Activated naive CD8-positive, alpha-beta T cell treated with anti-CD3 and anti-CD28 coated beads, Interleukin-2, amount 10 ng/mL, durations not matched to agents 7 days and 5 days (primary cell): ENCODE results near the gene MTREX. TPM values are rescaled to one million over a fixed set of nuclear protein-coding genes. Genes with fewer than 3 reads are reported as not detected.

ENCODE experiments used
- ATAC-seq: fragments of 150-1000 bp; cut with Tn5 transposase; one replicate; pipeline ENCODE4 v1.10.0; 2021; ENCODE audit warnings: low read depth, moderate library complexity
- POLR2A ChIA-PET: fragments of 350-600 bp; sonication (Branson Sonifier 250); formaldehyde crosslinking; loops from one replicate; lab custom pipeline; 2021; ENCODE audit warnings: antibody characterized with exemption; lab: Charles Lee
- DNase-seq: peaks from one replicate; pipeline ENCODE4 v3.0.0; 2021
- H3K27ac Mint-ChIP-seq: one replicate; pipeline ENCODE4 v1.8.0; 2022; ENCODE audit warnings: mild to moderate bottlenecking, mixed read lengths
- H3K27me3 Mint-ChIP-seq: one replicate; pipeline ENCODE4 v1.8.0; 2022; ENCODE audit warnings: mild to moderate bottlenecking, moderate library complexity, mixed read lengths
- H3K36me3 Mint-ChIP-seq: one replicate; pipeline ENCODE4 v1.8.0; 2021; ENCODE audit warnings: mild to moderate bottlenecking, mixed read lengths
- H3K4me1 Mint-ChIP-seq: one replicate; pipeline ENCODE4 v1.8.0; 2021; ENCODE audit warnings: mixed read lengths
- H3K4me3 Mint-ChIP-seq: one replicate; pipeline ENCODE4 v1.8.0; 2022; ENCODE audit warnings: mild to moderate bottlenecking, moderate library complexity, mixed read lengths
- H3K9me3 Mint-ChIP-seq: one replicate; pipeline ENCODE4 v1.8.0; 2021; ENCODE audit warnings: mixed read lengths
- total RNA-seq, 2 experiments: library from RNA; stranded (reverse); gene quantifications; one replicate each; pipeline ENCODE4 v1.2.3, GENCODE V29; 2021

Gene MTREX
- total RNA-seq, 2 experiments from 2014 or later = 69.9 to 72.3 TPM

GRCh38 chr5:55338092-55338613 is 30.4 kb downstream of the MTREX start:
- Mint-ChIP-seq H3K4me1 (peaks cover 14% of the 10 kb centered on the region), H3K4me3 (peak overlapping the region; percentile 60), H3K27me3 (no peaks in the 10 kb centered on the region), H3K9me3 (no peaks in the 10 kb centered on the region), H3K27ac (peak overlapping the region; percentile 56), H3K36me3 (peaks cover 21% of the 10 kb centered on the region)
- no peak for DNase-seq
- ATAC-seq = no peak
- POLR2A ChIA-PET = no interaction called here

DNA sequence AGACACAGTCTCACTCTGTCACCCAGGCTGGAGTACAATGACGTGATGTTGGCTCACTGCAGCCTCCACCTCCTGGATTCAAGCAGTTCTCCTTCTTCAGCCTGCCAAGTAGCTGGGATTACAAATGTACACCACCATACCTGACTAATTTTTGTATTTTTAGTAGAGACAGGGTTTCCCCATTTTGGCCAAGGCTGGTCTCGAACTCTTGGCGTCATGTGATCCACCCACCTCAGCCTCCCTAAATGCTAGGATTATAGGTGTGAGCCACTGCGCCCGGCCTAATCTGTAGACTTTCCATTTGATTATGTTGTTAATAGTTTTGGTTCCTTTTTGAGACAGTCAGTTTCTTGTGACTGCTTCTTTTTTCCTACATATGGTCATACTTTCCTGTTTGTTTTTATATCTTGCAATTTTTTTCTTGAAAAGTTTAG is 31.0 kb downstream of the MTREX start:
- POLR2A ChIA-PET = no interaction called here
- Mint-ChIP-seq H3K9me3 (no peaks in the 10 kb centered on the region), H3K4me3 (no peak overlapping the region), H3K4me1 (peaks cover 14% of the 10 kb centered on the region), H3K36me3 (peaks cover 16% of the 10 kb centered on the region), H3K27me3 (no peaks in the 10 kb centered on the region), H3K27ac (peak overlapping the region; percentile 2)
- no peak for DNase-seq
- no peak for ATAC-seq

GRCh38 chr5:55343107-55343506 is 35.3 kb downstream of the MTREX start:
- no peak overlapping the region for H3K27ac Mint-ChIP-seq
- H3K4me1 Mint-ChIP-seq = peaks cover 12% of the 10 kb centered on the region
- H3K4me3 Mint-ChIP-seq = no peak overlapping the region
- no peaks in the 10 kb centered on the region for H3K9me3 Mint-ChIP-seq
- no peak for DNase-seq
- peaks cover 13% of the 10 kb centered on the region for H3K36me3 Mint-ChIP-seq
- no peaks in the 10 kb centered on the region for H3K27me3 Mint-ChIP-seq
- POLR2A ChIA-PET = no interaction called here
- no peak for ATAC-seq

DNA sequence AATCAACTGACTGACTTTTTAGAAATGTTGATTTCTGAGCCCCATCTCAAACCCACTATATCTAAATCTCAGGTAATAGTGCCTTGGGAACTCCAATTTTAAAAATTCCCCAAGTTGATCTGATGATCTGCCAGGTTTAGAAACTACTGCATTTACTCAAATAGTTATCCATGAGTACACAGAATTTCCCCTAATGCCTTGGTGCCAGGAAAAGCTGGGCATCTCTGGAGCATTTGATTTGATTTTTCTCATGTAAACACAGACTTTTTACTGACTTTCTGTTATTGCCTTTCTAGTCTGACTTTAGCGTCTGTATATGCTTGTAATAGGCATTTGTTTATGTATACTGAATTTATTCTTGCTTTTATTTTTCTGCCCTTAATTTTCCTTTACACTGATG is 35.8 kb downstream of the MTREX start:
- POLR2A ChIA-PET = no interaction called here
- Mint-ChIP-seq H3K27ac (no peak overlapping the region), H3K27me3 (no peaks in the 10 kb centered on the region), H3K4me3 (no peak overlapping the region), H3K4me1 (peaks cover 8% of the 10 kb centered on the region), H3K9me3 (no peaks in the 10 kb centered on the region), H3K36me3 (peaks cover 12% of the 10 kb centered on the region)
- DNase-seq (no peak), ATAC-seq (no peak)

DNA sequence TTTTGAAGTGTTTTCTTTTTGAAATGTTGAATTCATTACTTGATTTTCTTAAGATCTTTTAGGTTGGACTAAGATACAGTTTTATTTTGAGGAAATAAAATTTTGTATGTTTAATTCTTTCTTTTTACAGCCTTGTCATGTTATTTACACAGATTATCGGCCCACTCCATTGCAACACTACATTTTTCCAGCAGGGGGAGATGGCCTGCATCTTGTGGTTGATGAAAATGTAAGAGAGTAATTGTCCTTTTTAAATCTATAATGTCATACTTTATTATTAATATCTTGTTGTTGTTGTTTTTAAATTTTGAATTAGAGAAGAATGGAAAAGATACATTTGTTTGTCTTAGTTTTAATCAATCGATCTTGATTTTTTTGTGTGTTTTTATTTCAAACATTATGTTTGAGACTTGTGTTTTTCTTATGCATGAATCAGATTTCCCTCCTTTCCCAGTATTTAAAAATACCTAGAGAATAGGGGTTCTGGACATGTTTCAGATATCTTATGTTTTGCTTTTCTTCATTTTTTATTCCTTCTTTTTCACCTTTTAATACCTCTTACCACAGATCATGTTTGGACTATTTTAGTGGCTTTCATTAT is 36.7 kb downstream of the MTREX start:
- no peak overlapping the region for H3K4me3 Mint-ChIP-seq
- DNase-seq = peak; percentile 48
- POLR2A ChIA-PET = no interaction called here
- H3K36me3 Mint-ChIP-seq = peaks cover 18% of the 10 kb centered on the region
- H3K27me3 Mint-ChIP-seq = no peaks in the 10 kb centered on the region
- ATAC-seq = no peak
- no peaks in the 10 kb centered on the region for H3K9me3 Mint-ChIP-seq
- H3K27ac Mint-ChIP-seq = no peak overlapping the region
- H3K4me1 Mint-ChIP-seq = peaks cover 3% of the 10 kb centered on the region

DNA sequence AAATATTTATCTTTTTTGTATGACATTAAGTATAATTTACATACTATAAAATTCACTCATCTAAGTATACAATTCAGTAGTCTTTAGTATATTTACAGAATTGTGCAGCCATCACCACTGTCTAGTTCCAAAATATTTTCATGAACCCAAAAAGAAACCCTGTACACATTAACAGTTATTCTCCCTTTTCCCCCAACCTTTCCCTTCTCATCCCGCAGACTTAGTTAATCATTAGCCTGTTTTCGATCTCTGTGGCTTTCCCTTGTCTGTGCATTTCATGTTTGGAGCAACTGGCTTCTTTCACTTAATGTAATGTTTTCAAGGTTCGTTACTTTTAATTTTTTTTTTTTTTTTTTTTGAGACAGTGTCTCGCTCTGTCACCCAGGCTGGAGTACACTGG is 37.5 kb downstream of the MTREX start:
- H3K4me1 Mint-ChIP-seq = peaks cover 3% of the 10 kb centered on the region
- H3K4me3 Mint-ChIP-seq = no peak overlapping the region
- H3K36me3 Mint-ChIP-seq = peaks cover 24% of the 10 kb centered on the region
- POLR2A ChIA-PET = no interaction called here
- no peak overlapping the region for H3K27ac Mint-ChIP-seq
- H3K27me3 Mint-ChIP-seq = no peaks in the 10 kb centered on the region
- H3K9me3 Mint-ChIP-seq = no peaks in the 10 kb centered on the region
- DNase-seq (no peak), ATAC-seq (no peak)

DNA sequence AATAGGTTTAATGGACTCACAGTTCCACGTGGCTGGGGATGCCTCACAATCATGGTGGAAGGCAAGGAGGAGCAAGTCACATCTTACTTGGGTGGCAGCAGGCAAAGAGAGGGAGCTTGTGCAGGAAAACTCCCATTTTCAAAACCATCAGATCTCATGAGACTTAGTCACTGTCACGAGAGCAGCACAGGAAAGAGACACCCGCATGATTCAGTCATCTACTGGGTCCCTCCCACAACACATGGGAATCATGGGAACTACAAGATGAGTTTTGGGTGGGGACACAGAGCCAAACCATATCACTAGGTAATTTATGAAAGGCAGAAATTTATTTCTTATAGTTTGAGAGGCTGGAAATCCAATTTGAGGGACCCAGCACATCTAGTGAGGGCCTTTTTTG is 40.0 kb downstream of the MTREX start:
- H3K27ac Mint-ChIP-seq = no peak overlapping the region
- no peak for ATAC-seq
- no peaks in the 10 kb centered on the region for H3K9me3 Mint-ChIP-seq
- peaks cover 32% of the 10 kb centered on the region for H3K36me3 Mint-ChIP-seq
- H3K27me3 Mint-ChIP-seq = no peaks in the 10 kb centered on the region
- H3K4me1 Mint-ChIP-seq = peaks cover 3% of the 10 kb centered on the region
- DNase-seq = no peak
- no peak overlapping the region for H3K4me3 Mint-ChIP-seq
- POLR2A ChIA-PET = no interaction called here

DNA sequence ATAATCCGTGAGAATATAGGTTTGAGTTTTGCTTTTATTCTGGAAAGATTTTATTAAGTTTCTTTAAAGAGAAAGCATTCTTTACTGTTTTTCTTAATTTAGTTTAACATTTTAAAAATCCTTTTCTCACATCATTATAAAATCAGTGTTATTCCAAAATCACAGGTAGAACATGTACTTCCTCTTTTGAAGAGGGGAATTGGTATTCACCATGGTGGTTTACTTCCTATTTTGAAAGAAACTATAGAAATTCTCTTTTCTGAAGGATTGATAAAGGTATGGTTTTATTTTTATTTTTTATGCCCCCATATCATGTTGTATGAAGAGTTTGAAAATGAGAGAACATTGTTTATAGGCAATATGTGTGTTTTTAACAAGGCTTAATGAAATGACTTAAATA is 43.0 kb downstream of the MTREX start:
- Mint-ChIP-seq H3K9me3 (no peaks in the 10 kb centered on the region), H3K27ac (no peak overlapping the region), H3K36me3 (peaks cover 43% of the 10 kb centered on the region), H3K4me1 (peaks cover 3% of the 10 kb centered on the region), H3K27me3 (no peaks in the 10 kb centered on the region), H3K4me3 (no peak overlapping the region)
- POLR2A ChIA-PET = no interaction called here
- DNase-seq (no peak), ATAC-seq (no peak)

GRCh38 chr5:55356896-55357295 is 49.1 kb downstream of the MTREX start:
- DNase-seq = no peak
- H3K4me3 Mint-ChIP-seq = no peak overlapping the region
- no peak for ATAC-seq

GRCh38 chr5:55360190-55360589 is 52.4 kb downstream of the MTREX start:
- peaks cover 37% of the 10 kb centered on the region for H3K36me3 Mint-ChIP-seq

More at GRCh38 chr5:55356896-55357295, 49.1 kb downstream of the MTREX start:
- Mint-ChIP-seq H3K27ac (no peak overlapping the region), H3K9me3 (no peaks in the 10 kb centered on the region), H3K36me3 (peaks cover 44% of the 10 kb centered on the region), H3K27me3 (no peaks in the 10 kb centered on the region), H3K4me1 (peaks cover 1% of the 10 kb centered on the region)
- POLR2A ChIA-PET = no interaction called here

GRCh38 chr5:55363856-55364255 is 56.1 kb downstream of the MTREX start:
- POLR2A ChIA-PET = interaction anchor here (0.7 kb wide), 1 partner anchor 54 kb away, joined by 3 read pairs; no protein-coding TSS in a partner anchor
- H3K4me1 Mint-ChIP-seq = peaks cover 3% of the 10 kb centered on the region
- H3K4me3 Mint-ChIP-seq = no peak overlapping the region
- DNase-seq (no peak), ATAC-seq (no peak)
- H3K27ac Mint-ChIP-seq = no peak overlapping the region
- no peaks in the 10 kb centered on the region for H3K27me3 Mint-ChIP-seq
- no peaks in the 10 kb centered on the region for H3K9me3 Mint-ChIP-seq
- H3K36me3 Mint-ChIP-seq = peaks cover 30% of the 10 kb centered on the region

More at GRCh38 chr5:55360190-55360589, 52.4 kb downstream of the MTREX start:
- H3K27me3 Mint-ChIP-seq = no peaks in the 10 kb centered on the region
- POLR2A ChIA-PET = no interaction called here
- no peak overlapping the region for H3K27ac Mint-ChIP-seq
- H3K9me3 Mint-ChIP-seq = no peaks in the 10 kb centered on the region
- peaks cover 4% of the 10 kb centered on the region for H3K4me1 Mint-ChIP-seq
- no peak overlapping the region for H3K4me3 Mint-ChIP-seq
- ATAC-seq (no peak), DNase-seq (no peak)

- peaks cover 24% of the 10 kb centered on the region for H3K36me3 Mint-ChIP-seq
- POLR2A ChIA-PET = no interaction called here
- DNase-seq (no peak), ATAC-seq (no peak)
- no peaks in the 10 kb centered on the region for H3K27me3 Mint-ChIP-seq
- peaks cover 3% of the 10 kb centered on the region for H3K4me1 Mint-ChIP-seq
- H3K9me3 Mint-ChIP-seq = no peaks in the 10 kb centered on the region
- H3K27ac Mint-ChIP-seq = no peak overlapping the region
- H3K4me3 Mint-ChIP-seq = no peak overlapping the region
Observed at GRCh38 chr5:55364537-55365055, 56.8 kb downstream of the MTREX start.

DNA sequence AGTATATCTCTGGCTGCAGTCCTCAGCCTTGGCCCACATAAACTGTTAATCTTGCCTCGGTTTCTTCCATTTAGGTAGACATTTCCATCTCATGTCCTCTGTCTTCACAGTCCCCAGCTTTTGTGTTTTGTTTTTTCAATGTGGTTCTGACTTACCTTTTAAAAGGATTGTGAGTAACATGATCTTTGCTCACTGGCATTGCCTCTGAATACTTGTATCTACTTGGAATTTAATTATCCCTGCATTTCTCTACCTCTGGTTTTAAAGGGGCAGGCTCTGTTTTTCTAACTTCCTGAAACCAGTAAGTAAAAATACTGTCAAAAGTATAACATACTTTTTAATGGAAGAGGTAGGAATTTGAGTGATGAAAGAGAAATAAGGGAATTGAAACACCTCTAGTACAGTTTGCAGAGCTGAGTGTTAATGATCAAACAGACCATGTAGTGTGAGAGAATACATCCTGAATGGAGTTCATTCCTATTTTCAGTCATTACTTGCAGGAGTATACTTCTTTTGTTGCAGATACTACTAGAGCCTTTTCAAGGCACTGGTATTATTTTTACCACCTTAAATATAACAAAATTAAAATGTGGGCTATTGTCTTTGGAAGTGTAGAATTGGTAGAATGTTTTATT is 62.6 kb downstream of the MTREX start:
- Mint-ChIP-seq H3K27ac (no peak overlapping the region), H3K27me3 (no peaks in the 10 kb centered on the region), H3K4me3 (no peak overlapping the region), H3K9me3 (peaks cover 12% of the 10 kb centered on the region), H3K36me3 (peaks cover 45% of the 10 kb centered on the region), H3K4me1 (no peaks in the 10 kb centered on the region)
- no peak for ATAC-seq
- POLR2A ChIA-PET = no interaction called here
- DNase-seq = no peak

- Mint-ChIP-seq H3K4me3 (no peak overlapping the region), H3K36me3 (peaks cover 52% of the 10 kb centered on the region), H3K27me3 (no peaks in the 10 kb centered on the region), H3K9me3 (peaks cover 14% of the 10 kb centered on the region), H3K27ac (no peak overlapping the region), H3K4me1 (no peaks in the 10 kb centered on the region)
- ATAC-seq (no peak), DNase-seq (no peak)
- POLR2A ChIA-PET = no interaction called here
Observed at GRCh38 chr5:55371145-55371544, 63.4 kb downstream of the MTREX start.
